Testis (tissue), 3 donors: ENCODE data around the gene LECT2. TPM values are rescaled to one million over a fixed set of nuclear protein-coding genes. Genes with fewer than 3 reads are reported as not detected.

Experiments
- DNase-seq: peaks from one replicate; pipeline ENCODE4 v3.0.0-alpha.2; 2019
- H3K27ac ChIP-seq, 2 donors: fragments of 200-600 bp; sonication (generic); one replicate each; pipeline ENCODE4 v1.5.1; 2019
- H3K27me3 ChIP-seq: fragments of 200-600 bp; sonication (generic); one replicate; pipeline ENCODE4 v1.5.1; 2019
- H3K36me3 ChIP-seq: fragments of 200-600 bp; sonication (generic); one replicate; pipeline ENCODE4 v1.5.1; 2017; ENCODE audit warnings: low read depth; ENCODE audit errors: missing control alignments
- H3K4me1 ChIP-seq: fragments of 200-600 bp; sonication (generic); one replicate; pipeline ENCODE4 v1.5.1; 2019
- H3K4me3 ChIP-seq, 2 donors: fragments of 200-600 bp; sonication (generic); one replicate each; pipeline ENCODE4 v1.5.1; 2017 to 2019
- H3K9me3 ChIP-seq: fragments of 200-600 bp; sonication (generic); one replicate; pipeline ENCODE4 v1.5.1; 2017
- CTCF ChIP-seq, 3 experiments: fragments of 450-650 bp in 2 of 3; fragments of 200-600 bp in 1 of 3; sonication (generic) in 1 of 3; IDR thresholded peaks; one replicate each; pipeline ENCODE4 v1.5.1; 2016 to 2019; ENCODE audit warnings: antibody characterized with exemption in 3 of 3, mild to moderate bottlenecking in 2 of 3, moderate library complexity in 1 of 3
- POLR2A ChIP-seq: fragments of 450-650 bp; IDR thresholded peaks from one replicate; pipeline ENCODE4 v1.6.1; 2017; ENCODE audit warnings: antibody characterized with exemption, mild to moderate bottlenecking, moderate library complexity
- WGBS, 2 donors: methylation state at CpG; one replicate each; pipeline ENCODE4 v1.1.5; 2018; 5-methylcytosine and 5-hydroxymethylcytosine counted together
- intact Hi-C: fragments of 100-400 bp; cut with DNase I; formaldehyde crosslinking; loops from one replicate; pipeline ENCODE4 v1.15.1; 2023; ENCODE audit warnings: low total_unique reads
- polyA plus RNA-seq: library from polyadenylated mRNA; stranded (reverse); fragments of 350-450 nt; fragmentation: Illumina TruSeq; extraction: RNeasy Lipid Tissue Mini Kit (QIAGEN cat#74804); gene quantifications from one replicate; pipeline ENCODE4 v1.2.3, GENCODE V29; 2014; ENCODE audit warnings: low read depth, low replicate concordance; ENCODE audit not compliant: insufficient read depth
- total RNA-seq, 2 donors: library from RNA; depleted of rRNA; stranded (reverse); fragments of >200 nt; gene quantifications; one replicate each; pipeline ENCODE4 v1.2.3, GENCODE V29; 2016

The LECT2 gene
- total and polyA plus RNA-seq, 3 donors from 2014 or later, result 0.87 to 14.5 (median 6.6) TPM

- Histone ChIP-seq H3K9me3 (no peaks in the 10 kb centered on the region), H3K36me3 (no peaks in the 10 kb centered on the region), H3K27me3 (no peaks in the 10 kb centered on the region), H3K4me3 (no peak overlapping the region), H3K4me1 (peaks cover 5% of the 10 kb centered on the region), H3K27ac (no peak overlapping the region)
- 84 to 86% methylated on average over 2 to 3 of the region's 3 CpGs for WGBS, 2 donors
- intact Hi-C loops, result no loop called here
- DNase-seq, result no peak
- no peak for TF ChIP-seq POLR2A
- no peak for TF ChIP-seq CTCF (IDR thresholded peaks at IDR 0.05)
These were observed 41.2 kb upstream of the LECT2 start for GRCh38 chr5:135995976-135996375.

DNA sequence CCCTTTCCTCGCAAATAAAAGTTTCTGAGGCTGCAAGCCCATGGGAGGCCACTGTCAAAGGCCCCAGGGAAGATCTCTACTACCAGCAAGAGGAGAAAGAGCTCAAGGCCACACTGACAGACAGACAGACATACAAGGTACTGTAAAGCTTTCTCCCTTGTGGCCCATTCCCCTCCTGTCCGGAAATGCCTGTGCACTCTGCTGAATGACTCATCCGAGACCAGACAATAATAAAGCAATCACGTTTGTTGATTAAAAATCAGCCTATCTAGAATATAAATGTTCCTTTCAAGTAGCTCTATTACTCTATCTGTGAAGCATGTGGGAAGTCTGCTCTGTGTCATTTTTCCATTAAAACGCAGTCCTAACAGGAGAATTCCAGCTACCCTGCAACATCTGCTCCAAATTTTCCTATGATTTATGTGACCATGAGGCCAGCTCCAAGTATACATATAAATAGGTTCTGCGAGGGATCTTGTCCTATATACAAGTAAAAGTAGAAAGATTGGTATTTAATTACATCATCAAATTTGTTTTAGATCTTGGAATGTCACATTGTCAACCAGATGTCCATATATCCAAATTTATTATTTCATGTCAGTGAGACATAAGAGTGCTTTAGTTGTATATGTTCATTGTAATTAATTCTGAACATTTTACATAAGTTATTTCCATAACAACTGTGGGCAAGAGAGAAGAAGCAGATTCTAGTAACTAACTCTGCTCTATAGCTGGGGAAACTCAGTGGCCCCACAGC is 39.3 kb upstream of the LECT2 start:
- intact Hi-C loops, result no loop called here
- H3K4me1 ChIP-seq, result peaks cover 5% of the 10 kb centered on the region
- H3K9me3 ChIP-seq, result no peaks in the 10 kb centered on the region
- no peak overlapping the region for H3K27ac ChIP-seq
- 39 to 56% methylated on average over 6 of the region's 6 CpGs for WGBS, 2 donors
- no peak overlapping the region for H3K4me3 ChIP-seq
- TF ChIP-seq CTCF (IDR thresholded peaks at IDR 0.05), result no peak
- no peak for TF ChIP-seq POLR2A
- DNase-seq, result no peak
- H3K27me3 ChIP-seq, result no peaks in the 10 kb centered on the region
- no peaks in the 10 kb centered on the region for H3K36me3 ChIP-seq

DNA sequence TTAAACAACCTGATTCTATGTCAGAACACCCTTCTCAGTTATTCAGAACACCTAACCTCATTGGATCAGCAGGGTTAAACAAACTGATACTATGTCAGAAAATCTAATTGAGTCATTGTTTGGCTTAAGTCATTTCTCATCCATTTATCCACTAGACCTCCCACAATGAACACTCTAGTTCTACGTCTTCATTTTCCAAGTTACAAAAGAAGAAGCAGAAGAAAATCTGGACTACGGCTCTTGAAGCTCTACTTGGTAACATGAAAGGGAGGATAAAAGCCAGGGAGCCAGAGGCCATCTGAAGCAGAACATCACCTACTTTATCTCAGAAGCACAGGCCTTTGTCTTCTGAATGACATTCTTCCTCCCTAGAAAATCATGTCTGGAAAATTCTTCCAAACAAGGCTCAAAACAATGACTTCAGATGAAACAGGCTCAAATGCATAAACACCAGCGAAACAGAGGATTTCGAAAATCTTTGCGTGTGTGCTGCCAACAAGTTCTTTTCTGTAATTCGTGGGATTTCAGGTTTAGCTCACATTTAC is 38.6 kb upstream of the LECT2 start:
- 58 to 60% methylated on average over 6 of the region's 6 CpGs for WGBS, 2 donors
- TF ChIP-seq POLR2A, result no peak
- no peak for TF ChIP-seq CTCF (IDR thresholded peaks at IDR 0.05)

DNA sequence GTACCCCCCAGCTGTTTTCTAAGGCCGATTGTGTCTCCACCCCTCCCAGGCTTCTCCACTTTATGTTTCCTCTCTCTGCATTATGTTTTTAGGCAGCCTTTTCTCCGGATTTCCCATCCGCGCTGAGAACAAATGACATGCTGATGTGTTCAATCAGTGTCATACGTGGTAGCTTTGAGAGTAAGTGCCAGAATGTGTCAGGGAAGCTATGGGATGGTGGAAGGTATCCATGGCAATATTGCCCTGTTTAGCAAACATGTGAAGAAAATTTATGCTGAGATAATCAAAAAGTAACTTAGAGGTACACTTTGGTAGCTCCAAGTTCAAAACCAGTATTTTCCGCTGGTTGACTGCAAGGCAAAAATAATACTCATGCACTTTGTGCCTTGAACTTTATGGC is 36.6 kb upstream of the LECT2 start:
- WGBS, 2 donors, result 50 to 77% methylated on average over 6 of the region's 6 CpGs
- Histone ChIP-seq H3K9me3 (no peaks in the 10 kb centered on the region), H3K27ac (no peak overlapping the region), H3K36me3 (no peaks in the 10 kb centered on the region), H3K4me1 (peaks cover 5% of the 10 kb centered on the region), H3K27me3 (no peaks in the 10 kb centered on the region), H3K4me3 (no peak overlapping the region)
- intact Hi-C loops, result no loop called here
- no peak for DNase-seq
- TF ChIP-seq CTCF (IDR thresholded peaks at IDR 0.05) (no peak), POLR2A (no peak)

More for the DNA sequence above, 38.6 kb upstream of the LECT2 start:
- Histone ChIP-seq H3K27me3 (no peaks in the 10 kb centered on the region), H3K36me3 (no peaks in the 10 kb centered on the region), H3K9me3 (no peaks in the 10 kb centered on the region), H3K4me3 (no peak overlapping the region), H3K27ac (no peak overlapping the region), H3K4me1 (peaks cover 5% of the 10 kb centered on the region)
- intact Hi-C loops, result no loop called here
- no peak for DNase-seq
